Measurements from ENCODE around the gene TMEM18. TPM values are rescaled to one million over a fixed set of nuclear protein-coding genes. Genes with fewer than 3 reads are reported as not detected.

The TMEM18 gene
- total RNA-seq, 1 experiment from 2014 or later, result 30.7 TPM

DNA sequence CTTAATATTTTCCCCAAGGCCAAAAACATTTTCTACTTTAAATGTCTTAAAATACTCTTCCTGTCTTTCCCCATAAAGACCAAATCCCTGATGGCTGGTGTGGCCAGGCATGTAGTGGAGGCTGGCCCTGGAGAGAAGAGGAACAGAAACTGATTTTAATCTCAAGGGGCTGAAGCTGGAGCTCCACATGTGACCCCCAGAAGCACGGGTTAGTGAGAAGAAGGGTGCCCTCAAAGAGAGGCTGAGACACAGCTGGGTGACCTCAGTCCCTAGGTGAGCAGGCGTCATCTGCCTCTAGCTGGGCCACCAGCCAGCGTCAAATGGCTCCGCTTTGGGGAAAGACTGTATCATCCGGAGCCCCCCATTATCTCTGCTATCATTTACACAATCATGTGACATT is 19.3 kb upstream of the TMEM18 start:
- H2BK120ac ChIP-seq (ENCODE audit: low read depth, low read length, poor library complexity, severe bottlenecking), result no peak overlapping the region
- no peak overlapping the region for H3K4me2 ChIP-seq (ENCODE audit: insufficient read depth, insufficient read length, low read length)
- H3K4ac ChIP-seq (ENCODE audit: low read depth, low read length), result no peak overlapping the region
- H4K5ac ChIP-seq (ENCODE audit: insufficient read length, low read depth, low read length), result no peak overlapping the region
- H3K27me3 ChIP-seq (ENCODE audit: insufficient read depth, low read length), result no peaks in the 10 kb centered on the region
- H2BK20ac ChIP-seq (ENCODE audit: low read depth, low read length, poor library complexity, severe bottlenecking), result no peak overlapping the region
- peaks cover 3% of the 10 kb centered on the region for H3K23me2 ChIP-seq (ENCODE audit: insufficient read length, low read depth, low read length, poor library complexity, severe bottlenecking)
- no peaks in the 10 kb centered on the region for H3K9me3 ChIP-seq (ENCODE audit: control insufficient read depth, low read depth, low read length)
- no peaks in the 10 kb centered on the region for H3K79me1 ChIP-seq (ENCODE audit: insufficient read depth, low read depth, low read length, poor library complexity, severe bottlenecking)
- TF ChIP-seq, protein P1, sequence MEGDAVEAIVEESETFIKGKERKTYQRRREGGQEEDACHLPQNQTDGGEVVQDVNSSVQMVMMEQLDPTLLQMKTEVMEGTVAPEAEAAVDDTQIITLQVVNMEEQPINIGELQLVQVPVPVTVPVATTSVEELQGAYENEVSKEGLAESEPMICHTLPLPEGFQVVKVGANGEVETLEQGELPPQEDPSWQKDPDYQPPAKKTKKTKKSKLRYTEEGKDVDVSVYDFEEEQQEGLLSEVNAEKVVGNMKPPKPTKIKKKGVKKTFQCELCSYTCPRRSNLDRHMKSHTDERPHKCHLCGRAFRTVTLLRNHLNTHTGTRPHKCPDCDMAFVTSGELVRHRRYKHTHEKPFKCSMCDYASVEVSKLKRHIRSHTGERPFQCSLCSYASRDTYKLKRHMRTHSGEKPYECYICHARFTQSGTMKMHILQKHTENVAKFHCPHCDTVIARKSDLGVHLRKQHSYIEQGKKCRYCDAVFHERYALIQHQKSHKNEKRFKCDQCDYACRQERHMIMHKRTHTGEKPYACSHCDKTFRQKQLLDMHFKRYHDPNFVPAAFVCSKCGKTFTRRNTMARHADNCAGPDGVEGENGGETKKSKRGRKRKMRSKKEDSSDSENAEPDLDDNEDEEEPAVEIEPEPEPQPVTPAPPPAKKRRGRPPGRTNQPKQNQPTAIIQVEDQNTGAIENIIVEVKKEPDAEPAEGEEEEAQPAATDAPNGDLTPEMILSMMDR (conservative IDR thresholded peaks at IDR 0.05), result no peak
- Mint-ChIP-seq H3K36me3 (ENCODE audit: insufficient read depth in 1 of 3, low read depth in 3 of 3) (no peaks in the 10 kb centered on the region), H3K4me1 (peaks cover 4% of the 10 kb centered on the region in 2 experiments), H3K27me3 (ENCODE audit: low read depth) (no peaks in the 10 kb centered on the region; the same call in 1 of the 2 replicates), H3K4me3 (no peak overlapping the region), H3K27ac (no peak overlapping the region), H3K9me3 (peaks cover 8% of the 10 kb centered on the region in 2 experiments)
- H2BK15ac ChIP-seq (ENCODE audit: low read depth, low read length), result no peak overlapping the region
- no peak overlapping the region for H2BK12ac ChIP-seq (ENCODE audit: insufficient read length, low read depth, low read length)
- H3T11ph ChIP-seq (ENCODE audit: low read length), result no peak overlapping the region
- H2AK5ac ChIP-seq (ENCODE audit: insufficient read length, low read length), result no peak overlapping the region
- H4K8ac ChIP-seq (replicated peaks; ENCODE audit: insufficient read length, low read depth, low read length), result no peak overlapping the region
- DNase-seq, result no peak
- no peaks in the 10 kb centered on the region for H4K20me1 ChIP-seq (ENCODE audit: control insufficient read depth, insufficient read depth, insufficient read length)
- H2BK5ac ChIP-seq (ENCODE audit: insufficient read length, low read length), result no peak overlapping the region
- no peaks in the 10 kb centered on the region for H3K79me2 ChIP-seq (ENCODE audit: insufficient read depth, low read length)
- no peak overlapping the region for H3K9ac ChIP-seq (ENCODE audit: extremely low read depth, insufficient read length, low read length)
- H3K27ac ChIP-seq (ENCODE audit: insufficient read length, low read depth, low read length), result no peak overlapping the region
- H3K56ac ChIP-seq (ENCODE audit: insufficient read length, low read depth, low read length), result no peak overlapping the region
- no peak overlapping the region for H4K91ac ChIP-seq (ENCODE audit: insufficient read length, low read depth, low read length)
- H3K14ac ChIP-seq (ENCODE audit: insufficient read depth, low read length), result no peak overlapping the region
- H3K4me1 ChIP-seq (ENCODE audit: insufficient read depth, low read length), result no peaks in the 10 kb centered on the region
- WGBS (ENCODE audit: extremely low coverage, insufficient read length, low lambda C conversion rate), result no CpG with 5 or more reads among the region's 5 CpGs
- no peak overlapping the region for H3K23ac ChIP-seq (ENCODE audit: insufficient read length, low read depth, low read length)
- no peak overlapping the region for H3K18ac ChIP-seq (ENCODE audit: insufficient read length, low read depth, low read length)
- no peak overlapping the region for H2AFZ ChIP-seq (ENCODE audit: low read length)
